Stimulated activated CD8-positive, alpha-beta memory T cell treated with anti-CD3 and anti-CD28 coated beads, Interleukin-4, amount 100 ng/mL, for 24 hours (primary cell): ENCODE data around the gene NPIPB6.
"Not testable (repeated sequence)": the region's sequence is repeated elsewhere in the genome, so short reads cannot be mapped to it uniquely, and the experiment has no call there.

ENCODE experiments used
- DNase-seq: peaks from one replicate; pipeline ENCODE4 v3.0.0-alpha.2; 2020; ENCODE audit warnings: low read depth

The NPIPB6 gene

DNA sequence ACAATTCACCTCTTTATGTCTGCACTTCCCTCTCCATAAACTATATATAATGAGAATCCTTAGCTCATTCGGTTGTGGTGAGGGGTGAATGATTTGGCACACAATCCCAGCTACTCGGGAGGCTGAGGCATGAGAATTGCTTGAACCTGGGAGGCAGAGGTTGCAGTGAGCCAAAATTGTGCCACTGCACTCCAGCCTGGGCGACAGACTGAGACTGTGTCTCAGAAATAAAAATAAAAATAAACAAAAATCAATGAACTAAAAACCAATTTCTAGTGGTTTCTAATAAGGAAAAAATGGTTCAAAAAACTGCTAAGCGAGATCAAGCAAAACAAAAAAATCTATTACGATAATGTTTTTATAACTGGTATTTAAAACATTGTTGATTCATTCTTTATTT, at the start of gene NPIPB6:
NPIPB6 (minus strand) TSS at position 101 of the 400 bp plus-strand sequence. CDS start 686 bp downstream, outside the sequence.
- not testable (repeated sequence) for DNase-seq

GRCh38 chr16:28403220-28404072, 40.1 kb upstream of the NPIPB6 start, which contains the start of gene EIF3CL:
Gene EIF3CL (minus strand): TSS chr16:28403841. CDS start chr16:28403618, 223 bp downstream.
- DNase-seq = not testable (repeated sequence)

DNA sequence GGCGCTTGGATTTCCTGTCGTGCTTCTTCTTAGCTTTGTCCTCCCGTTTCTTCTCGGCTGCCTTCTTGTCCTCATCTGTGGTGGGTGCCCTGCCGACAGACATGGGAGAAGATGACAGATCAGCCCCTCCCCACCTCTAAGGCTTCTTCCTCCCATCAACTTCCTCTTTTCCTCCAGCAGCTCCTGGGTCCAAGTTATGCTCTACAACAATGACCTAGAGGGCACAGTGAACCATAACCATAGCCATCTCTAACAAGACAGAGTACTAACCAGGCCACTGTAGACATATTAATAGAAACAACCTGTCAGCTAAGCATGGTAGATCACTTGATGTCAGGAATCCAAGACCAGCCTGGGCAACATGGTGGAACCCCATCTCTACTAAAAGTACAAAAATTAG, 28.7 kb upstream of the NPIPB6 start:
- not testable (repeated sequence) for DNase-seq

GRCh38 chr16:28382177-28382867, 19.0 kb upstream of the NPIPB6 start:
- not testable (repeated sequence) for DNase-seq

GRCh38 chr16:28377822-28378221, 14.5 kb upstream of the NPIPB6 start:
- DNase-seq = not testable (repeated sequence)

GRCh38 chr16:28377108-28377625, 13.9 kb upstream of the NPIPB6 start:
- not testable (repeated sequence) for DNase-seq

GRCh38 chr16:28375115-28375514, 11.8 kb upstream of the NPIPB6 start:
- not testable (repeated sequence) for DNase-seq

- not testable (repeated sequence) for DNase-seq
Measured at GRCh38 chr16:28374281-28374680, 11.0 kb upstream of the NPIPB6 start.

GRCh38 chr16:28367926-28368325, 4.6 kb upstream of the NPIPB6 start:
- not testable (repeated sequence) for DNase-seq

GRCh38 chr16:28364268-28365173, 1.2 kb upstream of the NPIPB6 start:
- not testable (repeated sequence) for DNase-seq

DNA sequence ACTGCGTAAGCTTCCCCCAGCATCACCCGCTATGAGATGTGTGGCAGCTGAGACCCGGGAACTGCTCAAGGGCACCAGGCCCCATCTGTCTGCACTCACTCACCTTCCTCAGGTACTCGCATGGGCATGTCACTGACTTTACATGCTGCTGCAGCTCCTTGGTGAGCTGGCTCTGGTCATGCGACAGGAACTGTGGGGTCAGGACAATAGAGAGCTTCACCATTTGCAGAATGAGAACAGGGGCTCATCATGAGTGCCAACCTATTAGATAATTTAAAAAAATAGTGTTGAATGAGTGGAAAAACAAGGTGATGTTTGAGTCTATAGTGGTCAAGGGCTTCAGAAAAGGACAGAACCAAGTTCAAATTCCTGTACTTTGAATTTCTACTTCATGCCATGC, 708 bp downstream of the NPIPB6 start:
- not testable (repeated sequence) for DNase-seq

GRCh38 chr16:28338230-28338629, 25.1 kb downstream of the NPIPB6 start:
- DNase-seq = not testable (repeated sequence)

- DNase-seq = not testable (repeated sequence)
Measured at GRCh38 chr16:28336940-28337710, 26.2 kb downstream of the NPIPB6 start.

GRCh38 chr16:28335678-28336077, 27.6 kb downstream of the NPIPB6 start:
- not testable (repeated sequence) for DNase-seq

DNA sequence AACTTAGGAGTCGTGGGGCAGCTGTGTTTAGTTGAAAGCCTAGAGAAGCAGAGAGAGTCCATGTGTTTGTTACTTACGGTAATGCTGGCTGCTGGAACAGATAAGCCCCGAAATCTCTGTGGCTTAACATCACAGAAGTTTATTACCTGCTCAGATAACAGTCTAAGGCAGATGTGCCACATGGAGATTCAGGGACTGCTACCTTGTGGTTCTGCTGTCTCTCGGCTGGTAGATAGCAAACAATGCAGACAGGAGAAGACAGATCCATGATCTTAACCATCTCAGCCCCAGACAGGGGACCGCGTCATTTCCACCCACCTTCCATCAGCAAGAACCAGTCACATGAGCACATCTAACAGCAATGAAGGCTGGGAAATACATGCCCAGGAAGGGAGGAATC, 30.7 kb downstream of the NPIPB6 start:
- DNase-seq = not testable (repeated sequence)

GRCh38 chr16:28330981-28331380, 32.3 kb downstream of the NPIPB6 start:
- DNase-seq = not testable (repeated sequence)

DNA sequence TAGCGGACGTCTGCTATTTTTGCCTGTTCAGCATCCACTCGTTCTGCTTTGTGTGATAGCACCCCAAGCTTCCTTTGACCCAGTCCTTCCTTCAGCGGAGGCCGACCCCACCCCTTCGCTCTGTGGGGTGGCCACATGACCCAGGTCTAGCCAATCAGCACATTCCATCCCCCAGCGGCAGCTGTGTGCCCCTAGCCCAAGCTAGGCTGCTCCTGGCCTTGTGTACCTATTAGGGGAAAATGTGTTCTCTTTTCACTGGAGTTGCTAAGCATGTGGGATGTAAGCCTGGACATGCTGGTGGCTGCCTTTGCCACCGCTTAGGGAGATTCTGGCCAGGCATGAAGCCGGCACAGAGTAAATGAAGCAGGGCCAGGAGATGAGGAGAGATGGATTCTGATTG, 33.1 kb downstream of the NPIPB6 start:
- DNase-seq = not testable (repeated sequence)

GRCh38 chr16:28326881-28327610, 36.3 kb downstream of the NPIPB6 start:
- peak; percentile 65 for DNase-seq

GRCh38 chr16:28324887-28325279, 38.4 kb downstream of the NPIPB6 start:
- no peak for DNase-seq
